CD4-positive, alpha-beta T cell treated with Interleukin-12 subunit alpha and Interleukin-12 subunit beta, for 1 hour (primary cell): ENCODE results near the gene ID2.

Experiments used
- DNase-seq: peaks from one replicate; pipeline ENCODE4 v3.0.0-alpha.2; 2020

The ID2 gene

GRCh38 chr2:8670580-8670979 is 11.3 kb upstream of the ID2 start:
- no peak for DNase-seq

GRCh38 chr2:8671176-8671575 is 10.7 kb upstream of the ID2 start:
- no peak for DNase-seq

GRCh38 chr2:8671802-8672201 is 10.1 kb upstream of the ID2 start:
- no peak for DNase-seq

GRCh38 chr2:8672940-8673339 is 8.9 kb upstream of the ID2 start:
- DNase-seq = no peak

- DNase-seq = no peak
Measured at GRCh38 chr2:8673381-8673780, 8.5 kb upstream of the ID2 start.

GRCh38 chr2:8674420-8675009 is 7.3 kb upstream of the ID2 start:
- DNase-seq = no peak

- no peak for DNase-seq
Measured at GRCh38 chr2:8675543-8675942, 6.3 kb upstream of the ID2 start.

- no peak for DNase-seq
Measured at GRCh38 chr2:8676191-8676920, 5.5 kb upstream of the ID2 start.

- DNase-seq = no peak
Measured at GRCh38 chr2:8676921-8677645, 4.8 kb upstream of the ID2 start.

GRCh38 chr2:8677646-8678592 is 3.9 kb upstream of the ID2 start:
- DNase-seq = peak; percentile 37

GRCh38 chr2:8678731-8679566 is 2.9 kb upstream of the ID2 start:
- DNase-seq = peak; percentile 87

- no peak for DNase-seq
Measured at GRCh38 chr2:8679567-8679826, 2.4 kb upstream of the ID2 start.

GRCh38 chr2:8679827-8680731 is 1.8 kb upstream of the ID2 start:
- peak; percentile 22 for DNase-seq

- peak; percentile 69 for DNase-seq
Measured at GRCh38 chr2:8680822-8681760, 765 bp upstream of the ID2 start.

- peak; percentile 44 for DNase-seq
Measured at GRCh38 chr2:8682719-8683667, 1.1 kb downstream of the ID2 start.

- peak; percentile 56 for DNase-seq
Measured at GRCh38 chr2:8684540-8684877, 2.7 kb downstream of the ID2 start.

GRCh38 chr2:8684878-8685696 is 3.2 kb downstream of the ID2 start:
- peak; percentile 45 for DNase-seq
